ENCODE data around the gene CRYL1. TPM values are rescaled to one million over a fixed set of nuclear protein-coding genes. Genes with fewer than 3 reads are reported as not detected.

CRYL1 gene
- total and polyA plus RNA-seq, 2 of the 4 experiments (the other 2 are of a cell fraction) = 11.7 to 16.4 TPM

DNA sequence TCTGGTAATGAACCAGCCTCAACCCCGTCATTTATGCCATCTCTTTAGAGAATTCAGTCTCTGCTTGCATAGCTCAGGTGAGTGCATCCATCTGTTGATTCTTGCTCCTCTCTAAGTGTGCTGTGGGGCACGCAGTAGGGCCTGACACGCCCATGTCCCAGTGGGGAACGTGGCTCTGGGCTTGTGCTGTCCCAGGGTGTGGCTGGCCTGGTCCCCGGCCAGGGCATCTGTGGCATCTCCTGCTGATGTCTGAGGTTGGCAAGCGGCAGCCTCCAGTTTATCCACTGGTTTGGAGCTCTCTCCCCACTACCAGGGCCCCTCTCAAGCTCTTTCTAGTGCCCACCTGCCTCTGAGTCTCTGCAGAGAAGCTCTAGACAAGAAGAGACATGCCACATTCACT, 146.9 kb downstream of the CRYL1 start:
- Histone ChIP-seq H3K4me2 (ENCODE audit: low read depth, low read length) (no peak overlapping the region), H2BK120ac (ENCODE audit: low read depth, low read length) (no peak overlapping the region), H3K79me1 (ENCODE audit: low read depth in 1 of 2, low read length in 2 of 2) (no peaks in the 10 kb centered on the region), H2AK5ac (ENCODE audit: low read depth, low read length) (no peak overlapping the region), H2AK9ac (replicated peaks; ENCODE audit: low read depth, low read length, poor library complexity) (no peak overlapping the region), H3K18ac (ENCODE audit: low read depth, low read length) (no peak overlapping the region), H3K9ac (ENCODE audit: low read depth, low read length) (no peak overlapping the region), H4K91ac (ENCODE audit: insufficient read depth, low read depth, low read length) (no peak overlapping the region), H3K14ac (replicated peaks; ENCODE audit: low read depth, low read length) (no peak overlapping the region), H3K56ac (ENCODE audit: extremely low read depth, insufficient read depth, low read length) (no peak overlapping the region), H3K9me1 (ENCODE audit: insufficient read depth, low read length) (no peaks in the 10 kb centered on the region), H2BK15ac (ENCODE audit: low read depth, low read length) (no peak overlapping the region), H2AFZ (replicated peaks; ENCODE audit: low read length, poor library complexity) (no peak overlapping the region), H3K9me3 (ENCODE audit: control insufficient read depth, insufficient read depth, low read length) (no peaks in the 10 kb centered on the region), H2BK20ac (ENCODE audit: low read depth, low read length) (no peak overlapping the region), H3K27me3 (ENCODE audit: control insufficient read depth, insufficient read depth, low read length) (peaks cover 44% of the 10 kb centered on the region), H4K20me1 (ENCODE audit: insufficient read depth, low read length) (no peaks in the 10 kb centered on the region), H3K27ac (ENCODE audit: insufficient read depth, low read length) (no peak overlapping the region), H3K4me3 (ENCODE audit: insufficient read depth, low read depth, low read length) (no peak overlapping the region), H3K23ac (ENCODE audit: low read depth, low read length) (no peak overlapping the region), H4K8ac (ENCODE audit: low read depth in 2 of 2, low read length in 2 of 2) (no peak overlapping the region), H3K4ac (ENCODE audit: low read depth, low read length) (no peak overlapping the region), H3K36me3 (ENCODE audit: control insufficient read depth, insufficient read depth, low read length) (no peaks in the 10 kb centered on the region), H3K4me1 (ENCODE audit: control insufficient read depth, insufficient read depth, low read length) (no peaks in the 10 kb centered on the region), H4K5ac (ENCODE audit: low read depth, low read length) (no peak overlapping the region), H2BK5ac (ENCODE audit: low read depth, low read length, poor library complexity, severe bottlenecking) (no peak overlapping the region)
- 53% methylated on average over 3 of the region's 6 CpGs; no CpG with 5 or more reads in 1 of the 2 experiments for WGBS, 2 experiments (ENCODE audit: extremely low coverage in 2 of 2, insufficient read length in 1 of 2)
- in situ Hi-C loops (cut with MboI; ENCODE audit: low sequenced_read_pairs) = no loop called here
- TF ChIP-seq FOS (IDR thresholded peaks at IDR 0.05; ENCODE audit: low read depth, low read length) = no peak
- TF ChIP-seq CHD1 (IDR thresholded peaks at IDR 0.05; ENCODE audit: low read depth, low read length) = no peak
- no peak for TF ChIP-seq RAD21 (IDR thresholded peaks at IDR 0.05; ENCODE audit: low read length)
- no peak for TF ChIP-seq POLR2A (IDR thresholded peaks at IDR 0.05; ENCODE audit: low read depth, low read length)
- TF ChIP-seq RCOR1 (IDR thresholded peaks at IDR 0.05; ENCODE audit: insufficient replicate concordance, low read length) = no peak
- TF ChIP-seq, protein P1, sequence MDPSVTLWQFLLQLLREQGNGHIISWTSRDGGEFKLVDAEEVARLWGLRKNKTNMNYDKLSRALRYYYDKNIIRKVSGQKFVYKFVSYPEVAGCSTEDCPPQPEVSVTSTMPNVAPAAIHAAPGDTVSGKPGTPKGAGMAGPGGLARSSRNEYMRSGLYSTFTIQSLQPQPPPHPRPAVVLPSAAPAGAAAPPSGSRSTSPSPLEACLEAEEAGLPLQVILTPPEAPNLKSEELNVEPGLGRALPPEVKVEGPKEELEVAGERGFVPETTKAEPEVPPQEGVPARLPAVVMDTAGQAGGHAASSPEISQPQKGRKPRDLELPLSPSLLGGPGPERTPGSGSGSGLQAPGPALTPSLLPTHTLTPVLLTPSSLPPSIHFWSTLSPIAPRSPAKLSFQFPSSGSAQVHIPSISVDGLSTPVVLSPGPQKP (IDR thresholded peaks at IDR 0.05; ENCODE audit: borderline replicate concordance, low read depth, low read length) = no peak
- TF ChIP-seq, protein P2, sequence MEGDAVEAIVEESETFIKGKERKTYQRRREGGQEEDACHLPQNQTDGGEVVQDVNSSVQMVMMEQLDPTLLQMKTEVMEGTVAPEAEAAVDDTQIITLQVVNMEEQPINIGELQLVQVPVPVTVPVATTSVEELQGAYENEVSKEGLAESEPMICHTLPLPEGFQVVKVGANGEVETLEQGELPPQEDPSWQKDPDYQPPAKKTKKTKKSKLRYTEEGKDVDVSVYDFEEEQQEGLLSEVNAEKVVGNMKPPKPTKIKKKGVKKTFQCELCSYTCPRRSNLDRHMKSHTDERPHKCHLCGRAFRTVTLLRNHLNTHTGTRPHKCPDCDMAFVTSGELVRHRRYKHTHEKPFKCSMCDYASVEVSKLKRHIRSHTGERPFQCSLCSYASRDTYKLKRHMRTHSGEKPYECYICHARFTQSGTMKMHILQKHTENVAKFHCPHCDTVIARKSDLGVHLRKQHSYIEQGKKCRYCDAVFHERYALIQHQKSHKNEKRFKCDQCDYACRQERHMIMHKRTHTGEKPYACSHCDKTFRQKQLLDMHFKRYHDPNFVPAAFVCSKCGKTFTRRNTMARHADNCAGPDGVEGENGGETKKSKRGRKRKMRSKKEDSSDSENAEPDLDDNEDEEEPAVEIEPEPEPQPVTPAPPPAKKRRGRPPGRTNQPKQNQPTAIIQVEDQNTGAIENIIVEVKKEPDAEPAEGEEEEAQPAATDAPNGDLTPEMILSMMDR (conservative IDR thresholded peaks at IDR 0.05; ENCODE audit: low read depth, low read length) = no peak
- no peak for TF ChIP-seq USF2 (IDR thresholded peaks at IDR 0.05; ENCODE audit: low read depth, low read length)
- no peak for TF ChIP-seq BHLHE40 (IDR thresholded peaks at IDR 0.05; ENCODE audit: low read depth, low read length)
- TF ChIP-seq MXI1 (IDR thresholded peaks at IDR 0.05; ENCODE audit: borderline replicate concordance, low read depth, low read length) = no peak
- TF ChIP-seq SMC3 (IDR thresholded peaks at IDR 0.05; ENCODE audit: low read depth, low read length) = no peak
- TF ChIP-seq MAZ (IDR thresholded peaks at IDR 0.05; ENCODE audit: borderline replicate concordance, low read depth, low read length) = no peak
- no peak for TF ChIP-seq NFE2L2 (IDR thresholded peaks at IDR 0.05; ENCODE audit: low read depth, low read length)
- TF ChIP-seq CEBPB (IDR thresholded peaks at IDR 0.05; ENCODE audit: low read depth, low read length) = no peak
- TF ChIP-seq RFX5 (IDR thresholded peaks at IDR 0.05; ENCODE audit: low read depth, low read length) = no peak
- no peak for TF ChIP-seq MAFK (IDR thresholded peaks at IDR 0.05; ENCODE audit: low read depth, low read length)
- CTCF ChIA-PET = no interaction called here
- intact Hi-C loops (cut with micrococcal nuclease) = no loop called here
- BruUV-seq (replicated peaks) = no TSS peak
- POLR2A ChIA-PET (ENCODE audit: unreplicated experiment) = no interaction called here
- DNase-seq = no peak
- dilution Hi-C loops (cut with HindIII; ENCODE audit: low sequenced_read_pairs, unreplicated experiment) = no loop called here
- no peak for ATAC-seq (ENCODE audit: low read depth)
